Progenitor cell of endocrine pancreas (in vitro differentiated cells): Measurements from ENCODE around the gene AANAT. TPM values are rescaled to one million over a fixed set of nuclear protein-coding genes. Genes with fewer than 3 reads are reported as not detected.

Experiments
- DNase-seq: peaks from one replicate; pipeline ENCODE4 v3.0.0; 2021; ENCODE audit warnings: low spot score; ENCODE audit not compliant: unreplicated experiment
- H3K27ac Mint-ChIP-seq: 2 replicates; pipeline ENCODE4 v1.8.0; 2021; ENCODE audit warnings: mild to moderate bottlenecking, moderate library complexity, mixed read lengths
- H3K27me3 Mint-ChIP-seq: 2 replicates; pipeline ENCODE4 v1.8.0; 2021; ENCODE audit warnings: mixed read lengths
- H3K36me3 Mint-ChIP-seq: 2 replicates; pipeline ENCODE4 v1.8.0; 2022; ENCODE audit warnings: mixed read lengths; ENCODE audit not compliant: insufficient read depth
- H3K4me1 Mint-ChIP-seq: 2 replicates; pipeline ENCODE4 v1.8.0; 2021; ENCODE audit warnings: low read depth, mixed read lengths
- H3K4me3 Mint-ChIP-seq: 2 replicates; pipeline ENCODE4 v1.8.0; 2021; ENCODE audit warnings: low read depth, mild to moderate bottlenecking, moderate library complexity, mixed read lengths
- H3K9me3 Mint-ChIP-seq: 2 replicates; pipeline ENCODE4 v1.8.0; 2021; ENCODE audit warnings: low read depth, mixed read lengths
- total RNA-seq: library from RNA; stranded (reverse); gene quantifications from 2 replicates; pipeline ENCODE4 v1.2.1, GENCODE V29; 2021
- TF ChIP-seq, protein P1 (sequence below): fragments of 200-600 bp; sonication (generic); IDR thresholded peaks from one replicate; pipeline ENCODE4 v1.5.0; 2021; ENCODE audit warnings: antibody characterized with exemption, mild to moderate bottlenecking; ENCODE audit not compliant: unreplicated experiment

Gene AANAT
- total RNA-seq, 1 donor from 2014 or later, result not detected

DNA sequence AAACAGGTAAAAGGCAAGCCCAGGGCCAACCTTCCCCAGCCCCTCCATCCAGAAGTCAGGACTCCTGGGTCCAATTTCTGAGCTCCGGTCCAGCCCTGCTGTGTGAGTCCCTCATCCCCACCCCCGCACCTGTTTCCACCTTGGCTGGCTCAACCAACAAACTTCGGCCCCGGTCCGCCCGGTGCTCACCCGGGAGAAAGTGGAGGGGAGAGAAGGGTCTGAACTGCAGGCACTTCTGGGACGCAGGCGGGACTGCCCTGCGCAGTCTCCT lies 33.3 kb downstream of the AANAT start:
- Mint-ChIP-seq H3K27ac (no peak overlapping the region), H3K4me3 (peak overlapping the region; percentile 73), H3K9me3 (no peaks in the 10 kb centered on the region), H3K4me1 (peaks cover 23% of the 10 kb centered on the region), H3K27me3 (peaks cover 26% of the 10 kb centered on the region), H3K36me3 (no peaks in the 10 kb centered on the region)
- TF ChIP-seq, protein P1, sequence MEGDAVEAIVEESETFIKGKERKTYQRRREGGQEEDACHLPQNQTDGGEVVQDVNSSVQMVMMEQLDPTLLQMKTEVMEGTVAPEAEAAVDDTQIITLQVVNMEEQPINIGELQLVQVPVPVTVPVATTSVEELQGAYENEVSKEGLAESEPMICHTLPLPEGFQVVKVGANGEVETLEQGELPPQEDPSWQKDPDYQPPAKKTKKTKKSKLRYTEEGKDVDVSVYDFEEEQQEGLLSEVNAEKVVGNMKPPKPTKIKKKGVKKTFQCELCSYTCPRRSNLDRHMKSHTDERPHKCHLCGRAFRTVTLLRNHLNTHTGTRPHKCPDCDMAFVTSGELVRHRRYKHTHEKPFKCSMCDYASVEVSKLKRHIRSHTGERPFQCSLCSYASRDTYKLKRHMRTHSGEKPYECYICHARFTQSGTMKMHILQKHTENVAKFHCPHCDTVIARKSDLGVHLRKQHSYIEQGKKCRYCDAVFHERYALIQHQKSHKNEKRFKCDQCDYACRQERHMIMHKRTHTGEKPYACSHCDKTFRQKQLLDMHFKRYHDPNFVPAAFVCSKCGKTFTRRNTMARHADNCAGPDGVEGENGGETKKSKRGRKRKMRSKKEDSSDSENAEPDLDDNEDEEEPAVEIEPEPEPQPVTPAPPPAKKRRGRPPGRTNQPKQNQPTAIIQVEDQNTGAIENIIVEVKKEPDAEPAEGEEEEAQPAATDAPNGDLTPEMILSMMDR, result no peak
- no peak for DNase-seq

DNA sequence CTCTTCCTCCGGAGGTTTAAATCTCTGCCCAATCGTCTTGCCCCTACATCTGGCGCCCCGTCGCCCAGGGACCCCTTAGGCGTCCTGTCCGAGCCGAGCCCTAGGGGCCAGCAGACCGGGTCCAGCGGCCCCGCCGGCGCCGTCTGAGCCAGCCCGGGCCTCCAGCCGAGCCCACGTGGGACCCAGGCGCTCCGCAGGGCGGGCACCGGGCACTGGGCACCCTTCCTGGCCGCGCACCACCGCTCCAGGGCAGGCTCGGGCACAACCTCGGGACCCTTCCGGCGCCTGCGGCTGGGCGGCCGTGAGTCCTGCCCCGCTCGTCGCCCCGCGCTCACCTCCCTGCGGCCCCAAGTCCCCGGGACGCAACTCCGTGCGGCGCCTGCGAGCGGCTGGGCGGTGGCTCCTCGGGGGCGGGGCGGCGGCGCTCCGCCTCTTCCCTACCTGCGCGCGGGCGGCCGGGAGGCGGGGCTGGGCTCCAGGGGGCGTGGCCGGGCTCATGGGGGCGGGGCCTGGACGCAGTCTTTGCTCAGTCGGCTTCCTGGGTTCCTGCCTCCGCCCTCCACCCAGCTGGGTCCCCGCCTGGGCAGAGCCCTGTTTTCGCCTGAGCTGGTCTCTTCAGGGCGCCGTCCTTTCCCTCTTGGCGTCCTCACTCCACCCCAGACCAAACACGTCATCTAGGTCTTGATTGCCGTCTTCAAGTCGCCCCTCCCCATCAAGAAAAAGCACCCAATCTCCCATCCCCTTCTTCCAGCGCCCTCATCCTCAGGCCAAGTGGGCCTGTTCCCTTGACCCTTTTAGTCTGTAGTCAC lies 33.8 kb downstream of the AANAT start, which contains the start of gene RHBDF2:
Gene RHBDF2, minus strand, starts transcription at position 406 of the 809 bp plus-strand sequence. CDS start 19,899 bp downstream, outside the sequence.
- peaks cover 26% of the 10 kb centered on the region for H3K27me3 Mint-ChIP-seq
- peak within 1 kb of the TSS; percentile 2 for H3K27ac Mint-ChIP-seq
- H3K9me3 Mint-ChIP-seq, result no peaks in the 10 kb centered on the region
- TF ChIP-seq, protein P1, result no peak
- H3K4me1 Mint-ChIP-seq, result peaks cover 23% of the 10 kb centered on the region
- peak; percentile 89 for DNase-seq
- H3K36me3 Mint-ChIP-seq, result no peaks in the 10 kb centered on the region
- H3K4me3 Mint-ChIP-seq, result peak within 1 kb of the TSS; percentile 74

DNA sequence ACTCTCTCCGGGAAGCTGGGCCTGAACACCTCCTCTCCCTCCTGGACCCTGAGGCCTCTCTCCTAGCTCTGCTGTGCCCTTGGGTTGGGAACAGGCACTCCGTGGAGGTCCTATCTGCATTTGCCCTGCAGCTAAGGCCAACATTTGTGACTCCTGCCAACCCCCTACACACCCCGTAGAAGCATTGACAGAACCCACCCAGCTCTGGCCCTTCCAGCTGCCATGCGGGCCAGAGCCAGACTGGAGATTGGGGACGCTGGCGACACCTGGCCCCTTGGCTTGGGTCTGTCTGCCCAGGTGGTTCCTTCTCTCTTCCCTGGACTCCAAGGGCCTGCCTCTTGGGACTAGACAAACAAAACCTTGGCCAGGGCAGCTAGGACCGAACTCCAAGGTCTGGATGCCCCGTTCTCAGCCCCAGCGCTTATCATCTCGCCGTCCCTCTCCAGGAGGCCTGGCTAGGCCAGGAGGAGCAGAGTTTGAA lies 34.5 kb downstream of the AANAT start:
- TF ChIP-seq, protein P1, result no peak
- Mint-ChIP-seq H3K9me3 (no peaks in the 10 kb centered on the region), H3K4me1 (peaks cover 23% of the 10 kb centered on the region), H3K4me3 (peak overlapping the region; percentile 74), H3K27me3 (peaks cover 27% of the 10 kb centered on the region), H3K27ac (no peak overlapping the region), H3K36me3 (no peaks in the 10 kb centered on the region)
- no peak for DNase-seq

DNA sequence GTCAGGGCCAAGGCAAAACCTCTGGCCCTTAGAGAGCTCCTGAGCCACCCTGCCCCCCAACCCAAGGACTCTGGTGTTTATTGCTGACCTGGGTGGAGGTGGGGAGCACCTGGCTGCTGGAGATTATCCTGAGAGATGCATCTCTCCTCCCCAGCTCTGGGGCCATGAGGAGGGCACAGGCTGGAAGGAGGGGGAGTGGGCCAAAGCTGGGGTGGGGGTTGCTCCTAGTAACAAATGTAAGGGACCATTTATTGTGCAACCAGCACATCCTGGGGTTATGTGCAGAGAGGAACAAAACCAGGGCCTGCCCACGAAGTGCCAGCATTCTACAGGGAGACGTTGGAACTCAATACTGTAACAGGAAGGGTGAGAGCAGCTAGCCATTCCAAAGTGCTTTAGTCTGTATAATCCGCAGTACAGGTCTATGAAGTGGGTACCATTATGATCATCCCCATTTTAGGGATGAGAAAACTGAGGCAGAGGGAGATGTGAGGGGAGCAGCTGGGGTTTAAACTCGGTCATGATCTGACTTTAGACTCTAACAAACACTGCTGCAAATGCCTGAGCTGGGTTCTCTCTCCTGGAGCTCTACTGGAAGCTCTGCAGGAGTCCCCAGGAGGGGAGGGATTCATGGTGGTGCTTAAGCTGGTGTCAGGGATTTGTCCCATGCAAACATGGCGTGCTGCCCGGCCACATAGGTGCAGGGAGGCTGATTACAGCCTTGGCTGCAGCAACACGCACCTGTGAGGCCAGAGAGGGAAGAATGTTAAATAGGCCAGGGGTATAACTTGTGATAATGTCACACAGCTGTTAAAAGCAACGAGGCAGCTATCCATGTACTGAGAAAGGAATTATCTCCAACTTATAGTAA lies 35.2 kb downstream of the AANAT start:
- Mint-ChIP-seq H3K27ac (no peak overlapping the region), H3K4me1 (peaks cover 23% of the 10 kb centered on the region), H3K27me3 (peaks cover 30% of the 10 kb centered on the region), H3K4me3 (no peak overlapping the region), H3K36me3 (no peaks in the 10 kb centered on the region), H3K9me3 (no peaks in the 10 kb centered on the region)
- DNase-seq, result no peak
- TF ChIP-seq, protein P1, result no peak

DNA sequence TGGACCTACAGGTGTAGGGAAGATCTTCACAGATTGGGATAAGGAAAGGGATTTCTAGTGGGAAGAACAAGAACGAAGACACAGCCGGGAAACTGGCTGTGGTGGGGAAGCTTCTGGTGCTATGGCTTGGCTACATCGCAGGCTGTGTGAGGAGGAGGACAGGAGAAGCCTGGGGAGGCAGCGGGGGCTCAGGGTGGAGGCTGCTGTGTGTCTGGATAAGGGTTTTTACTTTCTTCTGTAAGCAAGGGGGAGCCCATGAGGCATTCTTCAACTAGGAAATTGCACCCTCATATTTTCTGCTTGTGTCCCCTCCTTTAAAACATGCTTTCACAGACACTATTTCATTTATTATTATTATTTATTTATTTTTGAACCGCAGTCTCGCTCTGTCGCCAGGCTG lies 36.7 kb downstream of the AANAT start:
- no peaks in the 10 kb centered on the region for H3K9me3 Mint-ChIP-seq
- no peak overlapping the region for H3K4me3 Mint-ChIP-seq
- no peak for DNase-seq
- peaks cover 34% of the 10 kb centered on the region for H3K27me3 Mint-ChIP-seq
- TF ChIP-seq, protein P1, result no peak
- peaks cover 13% of the 10 kb centered on the region for H3K4me1 Mint-ChIP-seq
- H3K36me3 Mint-ChIP-seq, result no peaks in the 10 kb centered on the region
- H3K27ac Mint-ChIP-seq, result no peak overlapping the region
